Endothelial cell of umbilical vein (primary cell): ENCODE results near the gene ATL1. TPM values are rescaled to one million over a fixed set of nuclear protein-coding genes. Genes with fewer than 3 reads are reported as not detected.

Experiments
- BruUV-seq: library from RNA; stranded (reverse); fragments of 400-500 nt; replicated peaks from 2 replicates; lab custom pipeline; 2021; lab: Mats Ljungman, UMichigan
- CTCF ChIA-PET: fragments of 300-600, 350-600 bp; sonication (Branson Sonifier 250); formaldehyde crosslinking; loops from one replicate; lab custom pipeline; 2021; ENCODE audit warnings: antibody characterized with exemption, inconsistent platforms; lab: Charles Lee
- POLR2A ChIA-PET: fragments of 300-600, 350-600 bp; sonication (Branson Sonifier 250); formaldehyde crosslinking; loops from one replicate; lab custom pipeline; 2021; ENCODE audit warnings: antibody characterized with exemption, inconsistent platforms; lab: Charles Lee
- DNase-seq: peaks from one replicate; pipeline ENCODE4 v3.0.0-alpha.2; 2011; ENCODE audit warnings: low read depth, low spot score
- FAIRE-seq: peaks from 2 replicates; lab custom pipeline; 2011; peaks lifted over from hg19 to GRCh38; lab: Jason Lieb, UNC
- H2AFZ ChIP-seq: 2 replicates; pipeline ENCODE4 v1.6.0; 2012; ENCODE audit warnings: low read depth, low read length, control low read depth, inconsistent platforms
- H3K27ac ChIP-seq: 2 replicates; pipeline ENCODE4 v1.5.1; 2011; ENCODE audit warnings: low read depth, mild to moderate bottlenecking, control low read depth, low read length, moderate library complexity; ENCODE audit not compliant: insufficient read depth
- H3K27me3 ChIP-seq, 2 experiments: 2 replicates each; pipeline versions ENCODE4 v1.6.0 to v1.6.1; 2011; ENCODE audit warnings: low read length in 2 of 2, mixed read lengths in 1 of 2; ENCODE audit not compliant: control insufficient read depth in 2 of 2, insufficient read depth in 2 of 2
- H3K36me3 ChIP-seq, 2 experiments: 2 replicates in 1 of 2; 3 replicates in 1 of 2; pipeline ENCODE4 v1.5.1; 2011; ENCODE audit warnings: low read length in 2 of 2, mild to moderate bottlenecking in 1 of 2, moderate library complexity in 1 of 2; ENCODE audit not compliant: control insufficient read depth in 2 of 2, insufficient read depth in 2 of 2; ENCODE audit errors: extremely low read depth in 1 of 2
- H3K4me1 ChIP-seq: 3 replicates; pipeline ENCODE4 v1.5.1; 2011; ENCODE audit warnings: mild to moderate bottlenecking, low read length; ENCODE audit not compliant: control insufficient read depth, insufficient read depth; ENCODE audit errors: extremely low read depth
- H3K4me2 ChIP-seq: 2 replicates; pipeline ENCODE4 v1.6.1; 2011; ENCODE audit warnings: low read length, control low read depth, mixed read lengths; ENCODE audit not compliant: insufficient read depth
- H3K4me3 ChIP-seq, 3 experiments: fragments of 200-600 bp in 1 of 3; sonication (generic), shearing (Covaris generic) in 1 of 3; replicated peaks in 1 of 3; 2 replicates each; pipeline ENCODE4 v1.5.1; 2011 to 2016; ENCODE audit warnings: control low read depth in 3 of 3, low read length in 3 of 3, mild to moderate bottlenecking in 2 of 3, inconsistent platforms in 1 of 3, low read depth in 1 of 3, moderate library complexity in 1 of 3; ENCODE audit not compliant: insufficient read depth in 1 of 3
- H3K79me2 ChIP-seq: 2 replicates; pipeline ENCODE4 v1.6.0; 2012; ENCODE audit warnings: low read length, inconsistent platforms; ENCODE audit not compliant: control insufficient read depth, insufficient read depth
- H3K9ac ChIP-seq: replicated peaks from 2 replicates; pipeline ENCODE3; 2011; ENCODE audit warnings: low read length, control low read depth; ENCODE audit not compliant: insufficient read depth; ENCODE audit errors: extremely low read depth
- H3K9me1 ChIP-seq: replicated peaks from 3 replicates; pipeline ENCODE4 v1.6.0; 2011; ENCODE audit warnings: mild to moderate bottlenecking, low read length; ENCODE audit not compliant: control insufficient read depth, insufficient read depth; ENCODE audit errors: extremely low read depth
- H3K9me3 ChIP-seq: replicated peaks from 2 replicates; pipeline ENCODE4 v1.5.1; 2012; ENCODE audit warnings: low read length, inconsistent platforms; ENCODE audit not compliant: control insufficient read depth, insufficient read depth
- H4K20me1 ChIP-seq: replicated peaks from 2 replicates; pipeline ENCODE3; 2011; ENCODE audit warnings: mild to moderate bottlenecking, low read length; ENCODE audit not compliant: control insufficient read depth, insufficient read depth; ENCODE audit errors: extremely low read depth
- CTCF ChIP-seq, 2 donors: IDR thresholded peaks; 1 replicate in 1 of 2; 2 replicates in 1 of 2; pipeline ENCODE4 v1.5.1; 2011; ENCODE audit warnings: low read length in 2 of 2, mild to moderate bottlenecking in 2 of 2, moderate library complexity in 2 of 2, control low read depth in 1 of 2, inconsistent platforms in 1 of 2, low read depth in 1 of 2; ENCODE audit not compliant: insufficient read depth in 1 of 2; ENCODE audit errors: extremely low read depth in 1 of 2
- EZH2 ChIP-seq: IDR thresholded peaks from 2 replicates; pipeline ENCODE4 v1.6.1; 2012; ENCODE audit warnings: borderline replicate concordance, low read depth, mild to moderate bottlenecking, moderate library complexity, low read length, inconsistent platforms; ENCODE audit not compliant: severe bottlenecking
- FOS ChIP-seq: IDR thresholded peaks from 2 replicates; pipeline ENCODE4 v1.6.1; 2011; ENCODE audit warnings: mild to moderate bottlenecking, low read length, moderate library complexity, borderline replicate concordance; ENCODE audit not compliant: insufficient read depth
- GATA2 ChIP-seq: IDR thresholded peaks from 2 replicates; pipeline ENCODE4 v1.7.0; 2011; ENCODE audit warnings: low read depth, mild to moderate bottlenecking, moderate library complexity, mixed read lengths, low read length; ENCODE audit not compliant: insufficient read length, insufficient read depth
- JUN ChIP-seq: IDR thresholded peaks from 2 replicates; pipeline ENCODE4 v1.6.1; 2011; ENCODE audit warnings: borderline replicate concordance, low read depth; ENCODE audit not compliant: insufficient read length, insufficient read depth
- MYC ChIP-seq: IDR thresholded peaks from one replicate; pipeline ENCODE4 v1.6.1; 2011; ENCODE audit warnings: mild to moderate bottlenecking, low read depth, low read length
- POLR2A ChIP-seq: IDR thresholded peaks from 2 replicates; pipeline ENCODE4 v1.6.1; 2012; ENCODE audit warnings: low read depth, mild to moderate bottlenecking, control low read depth, low read length
- POLR2AphosphoS5 ChIP-seq: IDR thresholded peaks from 2 replicates; pipeline ENCODE4 v1.6.1; 2012; ENCODE audit warnings: low read depth, mild to moderate bottlenecking, control low read depth, low read length, moderate library complexity; ENCODE audit not compliant: insufficient read depth
- dilution Hi-C: fragments of 300-500 bp; cut with MboI; formaldehyde crosslinking; loops from one replicate; pipeline ENCODE4 v1.15.0; 2019; ENCODE audit warnings: low sequenced_read_pairs; ENCODE audit not compliant: extremely low pct_ligation_motif_present
- intact Hi-C: fragments of 100-400 bp; cut with micrococcal nuclease; formaldehyde crosslinking; loops from one replicate; pipeline ENCODE4 v1.10.0; 2022
- polyA plus RNA-seq, 4 experiments: library from polyadenylated mRNA; depleted of rRNA in 3 of 4; stranded (reverse) in 3 of 4; unstranded in 1 of 4; fragments of >200 nt; gene quantifications; 2 replicates each; pipeline versions ENCODE4 v1.2.1 to v1.2.3, GENCODE V29; 2011 to 2012; ENCODE audit warnings: missing spikeins in 1 of 4
- total RNA-seq: library from RNA; stranded (reverse); gene quantifications from 2 replicates; pipeline ENCODE4 v1.2.3, GENCODE V29; 2021
- TF ChIP-seq, protein P1 (sequence below): IDR thresholded peaks from 2 replicates; pipeline ENCODE4 v1.6.1; 2011; ENCODE audit not compliant: insufficient read depth, insufficient read length

Gene ATL1
- total and polyA plus RNA-seq, 2 donors (not counting 3 experiments of a cell fraction or from before 2014, with no cell fraction given): 1.1 to 5.1 TPM

- CTCF ChIA-PET: interaction anchor here (0.7 to 1.3 kb wide), 3 partner anchors 23 to 185 kb away, joined by 3 to 5 read pairs (median 3); no protein-coding TSS in a partner anchor
- Histone ChIP-seq H3K27ac (no peak overlapping the region), H3K9ac (no peak overlapping the region)
These were observed 115.7 kb downstream of the ATL1 start for GRCh38 chr14:50675597-50675996.

More at GRCh38 chr14:50675597-50675996, 115.7 kb downstream of the ATL1 start:
- dilution Hi-C loops: no loop called here
- DNase-seq (no peak), FAIRE-seq (no peak)
- H3K36me3 ChIP-seq: no peaks in the 10 kb centered on the region
- H3K4me3 ChIP-seq: no peak overlapping the region
- TF ChIP-seq EZH2 (no peak), POLR2A (no peak), GATA2 (no peak), MYC (no peak), CTCF (IDR thresholded peaks at IDR 0.05; ENCODE audit: extremely low read depth in 1 of 2, insufficient read depth in 1 of 2, low read depth in 1 of 2, low read length in 2 of 2) (no peak), JUN (no peak), FOS (no peak), POLR2AphosphoS5 (no peak)
- TF ChIP-seq, protein P1, sequence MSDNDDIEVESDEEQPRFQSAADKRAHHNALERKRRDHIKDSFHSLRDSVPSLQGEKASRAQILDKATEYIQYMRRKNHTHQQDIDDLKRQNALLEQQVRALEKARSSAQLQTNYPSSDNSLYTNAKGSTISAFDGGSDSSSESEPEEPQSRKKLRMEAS: no peak
- H3K4me2 ChIP-seq: no peak overlapping the region
- H3K27me3 ChIP-seq: no peaks in the 10 kb centered on the region
- H3K9me3 ChIP-seq: no peaks in the 10 kb centered on the region
- no peaks in the 10 kb centered on the region for H4K20me1 ChIP-seq
- H3K4me1 ChIP-seq: peaks cover 24% of the 10 kb centered on the region
- no peak overlapping the region for H2AFZ ChIP-seq
- POLR2A ChIA-PET: no interaction called here
- H3K79me2 ChIP-seq: no peaks in the 10 kb centered on the region
- H3K9me1 ChIP-seq: no peaks in the 10 kb centered on the region
- BruUV-seq: no TSS peak
- intact Hi-C loops: no loop called here
